ENCODE results near the gene BCAS3. TPM values are rescaled to one million over a fixed set of nuclear protein-coding genes. Genes with fewer than 3 reads are reported as not detected.

BCAS3 gene
- total and polyA plus RNA-seq, 3 experiments from 2014 or later: 10.7 to 35.3 (median 13.5) TPM

DNA sequence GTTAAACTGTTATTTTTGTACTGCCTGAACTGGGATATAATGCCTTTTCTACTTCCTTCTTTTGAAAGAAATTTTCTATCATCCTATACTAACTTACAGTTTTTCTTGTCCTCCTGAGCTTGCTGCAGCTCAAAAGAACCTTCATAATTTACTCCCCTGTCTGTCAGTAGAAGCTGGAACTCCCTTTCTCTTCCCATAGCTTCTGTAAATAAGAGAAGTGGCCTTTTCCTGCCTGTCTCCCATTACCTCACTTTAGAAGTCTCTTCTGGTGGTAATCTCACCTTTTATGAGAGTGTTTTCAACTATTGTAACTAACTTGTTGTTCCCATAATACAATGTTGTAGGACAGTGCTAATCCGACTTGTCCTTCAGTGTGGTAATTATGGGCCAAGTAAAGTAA, 475.2 kb downstream of the BCAS3 start:
- Mint-ChIP-seq H3K4me1 (peaks cover 6 to 14% (median 11%) of the 10 kb centered on the region in 3 donors), H3K36me3 (no peaks in the 10 kb centered on the region), H3K4me3 (no peak overlapping the region), H3K27me3 (no peaks in the 10 kb centered on the region), H3K9me3 (no peaks in the 10 kb centered on the region), H3K27ac (peak overlapping the region in 1 of 8 donors; percentile 50)
- Histone ChIP-seq H3K27ac (ENCODE audit: low read depth, low read length) (no peak overlapping the region), H3K9me3 (ENCODE audit: low read length) (no peaks in the 10 kb centered on the region), H3K4me1 (ENCODE audit: insufficient read depth, low read length) (no peaks in the 10 kb centered on the region), H3K36me3 (ENCODE audit: insufficient read depth, low read length) (no peaks in the 10 kb centered on the region), H3K4me3 (ENCODE audit: low read length) (no peak overlapping the region), H3K27me3 (ENCODE audit: insufficient read depth, low read length, poor library complexity, severe bottlenecking) (no peaks in the 10 kb centered on the region)
- no peak for DNase-seq
- ChIA-PET CTCF (no interaction called here), POLR2A (no interaction called here)

- peaks cover 2 to 12% (median 5%) of the 10 kb centered on the region in 3 donors for H3K4me1 Mint-ChIP-seq
- Histone ChIP-seq H3K4me1 (ENCODE audit: insufficient read depth, low read length) (peaks cover 7% of the 10 kb centered on the region), H3K27ac (ENCODE audit: low read depth, low read length) (no peak overlapping the region), H3K4me3 (ENCODE audit: low read length) (no peak overlapping the region), H3K27me3 (ENCODE audit: insufficient read depth, low read length, poor library complexity, severe bottlenecking) (no peaks in the 10 kb centered on the region), H3K36me3 (ENCODE audit: insufficient read depth, low read length) (no peaks in the 10 kb centered on the region), H3K9me3 (ENCODE audit: low read length) (no peaks in the 10 kb centered on the region)
- ChIA-PET CTCF (interaction anchor here (0.6 kb wide), 1 partner anchor 782 kb away, joined by 3 read pairs; no protein-coding TSS in a partner anchor), POLR2A (no interaction called here)
- H3K27ac Mint-ChIP-seq: no peak overlapping the region
- no peak overlapping the region for H3K4me3 Mint-ChIP-seq
- no peaks in the 10 kb centered on the region for H3K9me3 Mint-ChIP-seq
- DNase-seq: no peak
- H3K27me3 Mint-ChIP-seq: no peaks in the 10 kb centered on the region
- no peaks in the 10 kb centered on the region for H3K36me3 Mint-ChIP-seq
Measured at GRCh38 chr17:61155590-61156237, 478.1 kb downstream of the BCAS3 start.

- no peak for DNase-seq
- H3K4me3 Mint-ChIP-seq: no peak overlapping the region
- H3K4me1 Mint-ChIP-seq: peaks cover 5 to 12% (median 8%) of the 10 kb centered on the region in 3 donors
- Histone ChIP-seq H3K9me3 (ENCODE audit: low read length) (no peaks in the 10 kb centered on the region), H3K4me1 (ENCODE audit: insufficient read depth, low read length) (peaks cover 14% of the 10 kb centered on the region), H3K27ac (ENCODE audit: low read depth, low read length) (no peak overlapping the region), H3K27me3 (ENCODE audit: insufficient read depth, low read length, poor library complexity, severe bottlenecking) (no peaks in the 10 kb centered on the region), H3K36me3 (ENCODE audit: insufficient read depth, low read length) (no peaks in the 10 kb centered on the region), H3K4me3 (ENCODE audit: low read length) (no peak overlapping the region)
- H3K36me3 Mint-ChIP-seq: no peaks in the 10 kb centered on the region
- peak overlapping the region in 1 of 8 donors; percentile 1 for H3K27ac Mint-ChIP-seq
- ChIA-PET CTCF (no interaction called here), POLR2A (no interaction called here)
- no peaks in the 10 kb centered on the region for H3K27me3 Mint-ChIP-seq
- H3K9me3 Mint-ChIP-seq: no peaks in the 10 kb centered on the region
Measured at GRCh38 chr17:61157246-61157886, 479.7 kb downstream of the BCAS3 start.

DNA sequence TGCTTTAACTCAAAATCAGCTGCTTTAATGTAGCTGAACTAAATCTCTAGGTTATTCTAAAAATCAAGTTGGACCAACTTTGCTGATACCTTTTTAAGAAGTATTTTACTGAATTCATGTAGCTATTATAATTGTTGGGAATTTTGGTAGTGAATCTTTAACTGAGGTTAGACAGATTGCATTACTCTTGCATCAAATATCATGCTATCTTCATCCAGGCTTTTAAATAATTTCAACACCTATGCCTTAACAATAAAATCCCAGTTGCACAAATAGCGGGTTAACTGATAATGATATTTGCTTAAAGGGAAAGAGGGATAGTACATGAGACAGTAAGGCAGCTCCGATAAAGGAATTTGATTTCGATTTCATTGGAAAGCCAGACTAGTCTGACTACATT, 480.7 kb downstream of the BCAS3 start:
- H3K27ac ChIP-seq (ENCODE audit: low read depth, low read length): no peak overlapping the region
- peaks cover 5 to 12% (median 8%) of the 10 kb centered on the region in 3 donors for H3K4me1 Mint-ChIP-seq
- no peaks in the 10 kb centered on the region for H3K27me3 ChIP-seq (ENCODE audit: insufficient read depth, low read length, poor library complexity, severe bottlenecking)
- H3K27ac Mint-ChIP-seq: no peak overlapping the region
- ChIA-PET CTCF (no interaction called here), POLR2A (no interaction called here)
- H3K4me3 Mint-ChIP-seq: no peak overlapping the region
- no peaks in the 10 kb centered on the region for H3K27me3 Mint-ChIP-seq
- H3K36me3 ChIP-seq (ENCODE audit: insufficient read depth, low read length): no peaks in the 10 kb centered on the region
- H3K9me3 ChIP-seq (ENCODE audit: low read length): no peaks in the 10 kb centered on the region
- no peaks in the 10 kb centered on the region for H3K36me3 Mint-ChIP-seq
- no peak overlapping the region for H3K4me3 ChIP-seq (ENCODE audit: low read length)
- no peak for DNase-seq
- H3K9me3 Mint-ChIP-seq: no peaks in the 10 kb centered on the region
- peaks cover 14% of the 10 kb centered on the region for H3K4me1 ChIP-seq (ENCODE audit: insufficient read depth, low read length)

DNA sequence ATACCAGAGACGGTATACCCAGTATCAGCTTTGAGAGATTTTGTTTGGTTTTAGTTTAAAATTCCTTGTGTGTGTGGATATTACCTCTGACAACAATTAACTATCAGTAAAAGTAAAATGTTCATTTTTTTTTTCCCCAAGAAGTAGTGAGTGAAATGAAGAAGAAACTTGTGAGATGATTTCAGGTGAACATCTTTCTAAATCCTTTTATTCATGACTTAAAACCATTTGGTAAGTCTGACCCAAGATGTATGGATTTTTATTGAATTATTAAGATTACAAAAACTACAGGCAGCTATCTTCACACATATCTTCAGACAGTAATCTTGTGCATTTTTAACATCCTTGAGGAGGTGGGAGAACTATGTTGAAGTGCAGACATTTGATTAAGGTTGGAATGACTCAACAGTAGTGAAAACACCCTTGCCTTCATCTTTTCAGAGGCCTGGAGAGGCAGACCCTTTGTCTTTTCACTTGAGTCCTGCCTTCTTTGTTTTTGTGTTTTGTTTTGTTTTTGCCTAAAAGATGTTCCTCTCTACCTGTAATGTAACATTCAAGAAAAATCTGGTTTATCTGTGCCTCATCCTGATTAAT, 481.7 kb downstream of the BCAS3 start:
- POLR2A ChIA-PET: no interaction called here
- Mint-ChIP-seq H3K4me1 (peaks cover 5 to 12% (median 8%) of the 10 kb centered on the region in 3 donors), H3K27ac (peak overlapping the region in 1 of 8 donors; percentile 27), H3K27me3 (no peaks in the 10 kb centered on the region), H3K4me3 (no peak overlapping the region), H3K9me3 (peaks cover 0 to 1% (median 0%) of the 10 kb centered on the region in 5 donors), H3K36me3 (peaks cover 0 to 5% (median 0%) of the 10 kb centered on the region in 3 donors)
- H3K27ac ChIP-seq (ENCODE audit: low read depth, low read length): no peak overlapping the region
- no peak overlapping the region for H3K4me3 ChIP-seq (ENCODE audit: low read length)
- H3K27me3 ChIP-seq (ENCODE audit: insufficient read depth, low read length, poor library complexity, severe bottlenecking): no peaks in the 10 kb centered on the region
- H3K36me3 ChIP-seq (ENCODE audit: insufficient read depth, low read length): no peaks in the 10 kb centered on the region
- H3K4me1 ChIP-seq (ENCODE audit: insufficient read depth, low read length): peaks cover 14% of the 10 kb centered on the region
- CTCF ChIA-PET: no interaction called here
- peaks cover 2% of the 10 kb centered on the region for H3K9me3 ChIP-seq (ENCODE audit: low read length)
- DNase-seq: no peak

DNA sequence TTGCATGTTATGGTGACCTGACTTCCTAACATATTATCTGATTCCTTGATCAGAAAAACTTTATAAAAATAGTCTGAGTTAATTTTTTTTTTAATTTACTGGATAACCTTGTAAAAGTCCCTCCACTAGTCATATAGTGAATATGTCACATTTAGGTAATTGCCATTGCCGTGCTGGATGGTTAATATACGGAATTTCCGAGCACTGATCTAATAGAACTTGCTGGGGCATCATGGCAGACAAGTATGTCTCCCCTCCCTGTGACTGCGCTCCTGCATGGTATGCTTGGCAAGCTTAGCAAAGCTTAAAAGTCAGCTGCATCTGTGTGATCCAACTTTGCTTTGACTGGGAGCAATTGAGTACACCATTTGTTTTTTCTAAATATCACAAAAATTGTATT, 482.6 kb downstream of the BCAS3 start:
- Mint-ChIP-seq H3K4me3 (no peak overlapping the region), H3K27ac (no peak overlapping the region), H3K4me1 (peaks cover 5 to 12% (median 8%) of the 10 kb centered on the region in 3 donors), H3K27me3 (no peaks in the 10 kb centered on the region), H3K9me3 (peaks cover 0 to 5% (median 3%) of the 10 kb centered on the region in 5 donors), H3K36me3 (peaks cover 0 to 12% (median 0%) of the 10 kb centered on the region in 3 donors)
- no peaks in the 10 kb centered on the region for H3K27me3 ChIP-seq (ENCODE audit: insufficient read depth, low read length, poor library complexity, severe bottlenecking)
- POLR2A ChIA-PET: no interaction called here
- H3K36me3 ChIP-seq (ENCODE audit: insufficient read depth, low read length): no peaks in the 10 kb centered on the region
- H3K27ac ChIP-seq (ENCODE audit: low read depth, low read length): no peak overlapping the region
- H3K4me3 ChIP-seq (ENCODE audit: low read length): no peak overlapping the region
- CTCF ChIA-PET: no interaction called here
- peaks cover 5% of the 10 kb centered on the region for H3K9me3 ChIP-seq (ENCODE audit: low read length)
- no peak for DNase-seq
- H3K4me1 ChIP-seq (ENCODE audit: insufficient read depth, low read length): peaks cover 14% of the 10 kb centered on the region

- H3K27me3 Mint-ChIP-seq: no peaks in the 10 kb centered on the region
- ChIA-PET CTCF (no interaction called here), POLR2A (no interaction called here)
- no peak for DNase-seq
- peaks cover 14% of the 10 kb centered on the region for H3K4me1 ChIP-seq (ENCODE audit: insufficient read depth, low read length)
- peaks cover 0 to 5% (median 3%) of the 10 kb centered on the region in 5 donors for H3K9me3 Mint-ChIP-seq
- no peak overlapping the region for H3K4me3 Mint-ChIP-seq
- no peaks in the 10 kb centered on the region for H3K27me3 ChIP-seq (ENCODE audit: insufficient read depth, low read length, poor library complexity, severe bottlenecking)
- no peaks in the 10 kb centered on the region for H3K36me3 ChIP-seq (ENCODE audit: insufficient read depth, low read length)
- no peak overlapping the region for H3K27ac Mint-ChIP-seq
- no peak overlapping the region for H3K27ac ChIP-seq (ENCODE audit: low read depth, low read length)
- peaks cover 5% of the 10 kb centered on the region for H3K9me3 ChIP-seq (ENCODE audit: low read length)
- peaks cover 0 to 12% (median 0%) of the 10 kb centered on the region in 3 donors for H3K36me3 Mint-ChIP-seq
- peaks cover 5 to 12% (median 8%) of the 10 kb centered on the region in 3 donors for H3K4me1 Mint-ChIP-seq
- no peak overlapping the region for H3K4me3 ChIP-seq (ENCODE audit: low read length)
Measured at GRCh38 chr17:61160789-61161445, 483.3 kb downstream of the BCAS3 start.

DNA sequence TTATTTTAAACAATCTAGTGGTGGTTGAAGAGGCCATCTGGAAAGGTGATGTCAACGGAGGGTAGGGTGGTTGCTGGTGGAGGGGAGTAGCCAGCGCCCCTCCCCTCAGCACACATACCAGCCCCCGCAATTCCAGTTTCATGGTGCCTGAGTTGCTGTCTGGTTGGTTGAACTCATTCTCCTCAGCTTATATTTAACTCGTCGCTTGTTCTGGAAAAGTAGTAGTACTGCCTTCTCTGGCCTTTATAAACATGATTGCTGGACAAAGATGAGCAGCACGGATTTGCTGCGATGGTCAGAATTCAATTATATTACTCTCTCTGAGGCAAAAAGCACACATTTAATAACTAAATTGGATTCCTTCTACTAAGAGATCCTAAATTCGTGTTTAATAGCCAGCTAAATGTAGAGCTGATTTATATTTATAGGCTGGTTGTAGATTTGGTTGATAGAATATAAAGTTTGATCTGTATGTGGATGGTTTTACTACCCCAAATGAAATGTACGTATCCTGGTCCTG, 484.0 kb downstream of the BCAS3 start:
- H3K9me3 ChIP-seq (ENCODE audit: low read length): peaks cover 5% of the 10 kb centered on the region
- H3K27ac Mint-ChIP-seq: no peak overlapping the region
- peaks cover 0 to 5% (median 3%) of the 10 kb centered on the region in 5 donors for H3K9me3 Mint-ChIP-seq
- H3K27me3 ChIP-seq (ENCODE audit: insufficient read depth, low read length, poor library complexity, severe bottlenecking): no peaks in the 10 kb centered on the region
- no peak overlapping the region for H3K4me3 Mint-ChIP-seq
- peaks cover 0 to 12% (median 0%) of the 10 kb centered on the region in 3 donors for H3K36me3 Mint-ChIP-seq
- H3K4me1 Mint-ChIP-seq: peaks cover 5 to 12% (median 8%) of the 10 kb centered on the region in 3 donors
- H3K27me3 Mint-ChIP-seq: no peaks in the 10 kb centered on the region
- ChIA-PET CTCF (no interaction called here), POLR2A (no interaction called here)
- no peak overlapping the region for H3K27ac ChIP-seq (ENCODE audit: low read depth, low read length)
- no peaks in the 10 kb centered on the region for H3K36me3 ChIP-seq (ENCODE audit: insufficient read depth, low read length)
- no peak overlapping the region for H3K4me3 ChIP-seq (ENCODE audit: low read length)
- H3K4me1 ChIP-seq (ENCODE audit: insufficient read depth, low read length): peaks cover 14% of the 10 kb centered on the region
- DNase-seq: no peak
